HK-2 (cell line): ENCODE measurements around the gene VWA5B2.

Source experiments
- DNase-seq: peaks from one replicate; pipeline ENCODE4 v3.0.0-alpha.2; 2018; ENCODE audit not compliant: unreplicated experiment

Gene VWA5B2

DNA sequence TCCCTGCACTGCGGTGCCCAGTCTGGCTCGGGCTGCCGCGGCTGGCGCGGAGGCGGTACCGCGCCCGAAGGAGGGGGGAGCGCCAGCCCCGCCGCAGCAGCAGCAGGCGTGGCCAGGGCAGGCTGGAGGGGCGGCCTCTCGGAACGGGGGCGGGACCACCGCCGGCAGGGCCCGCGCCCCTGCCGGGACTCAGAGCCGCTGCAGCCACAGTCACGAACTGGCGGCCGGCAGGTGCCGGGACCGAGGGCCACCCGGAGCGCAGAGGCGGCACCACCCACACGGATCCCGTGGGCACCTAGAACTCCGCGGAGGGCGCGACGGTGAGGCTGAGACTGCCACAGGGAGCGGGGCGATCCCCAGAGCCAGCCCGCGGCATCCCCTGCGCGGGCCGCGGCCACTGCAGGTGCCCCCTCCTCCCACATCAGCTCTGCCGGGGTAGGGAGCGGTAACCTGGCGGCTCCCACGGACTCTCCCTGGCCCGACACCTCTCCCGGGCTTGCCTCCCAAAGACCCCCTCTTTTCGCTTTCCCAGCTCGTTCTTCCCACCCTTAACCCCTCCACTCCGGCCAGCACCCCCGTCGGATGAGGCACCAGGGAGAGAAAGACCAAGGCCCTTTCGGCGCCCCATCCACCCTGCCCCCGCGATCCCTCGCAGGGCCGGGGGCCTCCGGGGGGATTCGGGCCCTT lies at the start of gene VWA5B2:
TSS of gene VWA5B2 (plus strand) at position 192 of the 687 bp plus-strand sequence. CDS start 944 bp downstream, outside the sequence.
- DNase-seq, result peak; percentile 64

GRCh38 chr3:184180165-184180564 lies 49.2 kb upstream of the VWA5B2 start:
- peak; percentile 48 for DNase-seq

GRCh38 chr3:184181596-184181995 lies 47.8 kb upstream of the VWA5B2 start:
- DNase-seq, result no peak

GRCh38 chr3:184183679-184184078 lies 45.7 kb upstream of the VWA5B2 start:
- no peak for DNase-seq

GRCh38 chr3:184184546-184185230 lies 44.7 kb upstream of the VWA5B2 start:
- DNase-seq, result no peak

DNA sequence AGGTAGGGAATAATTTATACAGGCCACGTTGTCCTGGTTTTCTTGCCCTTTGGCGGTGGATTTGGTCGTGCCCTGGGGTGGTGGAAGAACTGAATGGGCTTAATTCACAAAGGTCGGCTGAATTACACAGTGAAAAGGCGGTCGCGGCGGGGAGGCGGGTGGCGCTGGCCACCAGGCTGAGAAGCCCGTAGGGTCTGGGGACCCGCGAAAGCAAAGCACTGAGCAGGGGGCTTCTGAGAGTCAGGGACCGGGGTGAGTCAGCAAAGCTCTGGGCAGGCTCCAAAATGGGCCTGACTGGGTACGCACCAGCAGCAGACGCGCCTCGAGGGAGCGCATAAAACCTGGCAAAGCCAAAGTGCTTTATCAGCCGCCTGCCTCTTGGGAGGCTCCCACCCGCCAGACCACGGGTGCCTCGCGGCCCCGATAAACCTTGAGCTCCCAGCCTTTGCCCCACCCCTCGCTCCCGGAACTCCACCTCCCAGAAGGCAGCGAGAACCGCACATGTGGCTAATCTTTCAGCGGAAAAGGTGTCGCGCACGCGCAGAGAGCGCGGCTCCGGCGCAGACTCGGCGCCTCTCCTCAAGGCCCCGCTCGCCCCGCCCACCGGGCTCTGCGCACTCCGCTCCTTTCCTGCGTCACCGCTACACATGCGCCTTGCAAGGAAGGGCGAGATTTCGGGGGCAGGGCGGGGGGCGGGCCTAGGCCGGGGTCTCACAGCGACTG lies 43.8 kb upstream of the VWA5B2 start:
- DNase-seq, result peak; percentile 100

- DNase-seq, result no peak
Measured at GRCh38 chr3:184186184-184186901, 43.0 kb upstream of the VWA5B2 start, which contains the start of gene ABCF3. TSS of gene ABCF3 (plus strand) at chr3:184186199. CDS start at chr3:184186208, 9 bp downstream.

DNA sequence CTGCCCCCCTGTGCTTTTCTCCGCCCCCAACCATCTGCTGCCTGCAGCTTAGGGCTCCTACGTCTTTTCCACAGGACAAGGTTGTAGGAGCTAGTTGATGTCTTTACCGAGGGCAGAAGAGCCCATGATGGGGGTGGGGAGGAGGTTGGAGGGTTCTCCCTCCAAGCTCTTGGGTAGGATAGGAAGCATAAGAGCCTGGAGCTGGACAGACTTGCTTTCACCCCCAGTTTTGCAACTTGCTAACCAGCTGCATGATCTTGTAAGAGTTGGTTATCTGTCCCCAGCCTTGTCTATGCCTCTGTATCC lies 42.5 kb upstream of the VWA5B2 start:
- DNase-seq, result no peak

GRCh38 chr3:184188080-184188479 lies 41.3 kb upstream of the VWA5B2 start:
- no peak for DNase-seq

GRCh38 chr3:184189421-184189820 lies 40.0 kb upstream of the VWA5B2 start:
- DNase-seq, result no peak

GRCh38 chr3:184192889-184193288 lies 36.5 kb upstream of the VWA5B2 start:
- no peak for DNase-seq

DNA sequence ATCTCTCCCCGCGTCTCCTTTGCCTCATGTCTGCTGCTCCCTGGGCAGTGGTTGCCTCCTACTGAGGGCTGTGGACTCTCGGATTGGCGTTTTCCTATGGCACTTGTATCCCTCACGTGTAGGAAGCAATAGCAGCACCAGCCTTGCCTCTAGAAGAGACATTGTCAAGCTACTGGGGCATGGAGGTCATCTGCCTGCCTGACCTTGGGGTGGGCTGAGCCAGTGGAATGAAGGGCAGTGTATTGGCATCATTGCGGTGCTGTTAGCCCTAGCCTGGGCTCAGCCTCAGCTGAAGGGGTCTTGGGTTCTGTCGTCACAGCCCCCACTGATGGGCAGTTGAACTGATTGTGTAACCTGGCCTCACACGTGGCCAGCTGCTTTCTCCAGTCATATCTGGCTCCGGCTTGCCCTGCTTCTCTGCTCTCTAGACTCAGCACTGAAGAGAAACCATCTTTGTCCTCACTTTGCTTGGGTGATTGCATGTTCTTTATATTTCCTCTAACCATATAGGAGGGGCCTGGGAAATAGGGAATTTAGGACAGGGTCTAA lies 35.3 kb upstream of the VWA5B2 start:
- DNase-seq, result no peak

DNA sequence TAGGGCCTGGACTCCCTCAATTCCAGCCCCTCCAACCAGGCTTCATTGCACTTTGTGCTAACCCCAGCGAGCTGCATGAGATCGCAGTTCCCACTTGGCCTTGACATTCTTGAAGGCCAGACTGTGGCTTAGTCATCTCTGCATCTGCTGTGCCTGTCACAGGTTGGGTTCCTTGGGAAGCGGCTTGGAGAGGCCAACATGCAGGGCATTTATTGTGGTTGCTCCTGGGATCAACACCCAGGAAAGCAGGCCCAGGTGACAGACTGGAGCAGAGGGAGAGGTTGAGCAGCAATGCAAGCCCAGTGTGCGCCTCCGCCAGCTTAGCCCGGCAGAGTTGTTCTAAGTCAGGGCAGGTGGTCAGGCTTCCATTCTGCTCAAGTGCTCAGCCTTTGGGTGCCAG lies 32.8 kb upstream of the VWA5B2 start:
- DNase-seq, result no peak

DNA sequence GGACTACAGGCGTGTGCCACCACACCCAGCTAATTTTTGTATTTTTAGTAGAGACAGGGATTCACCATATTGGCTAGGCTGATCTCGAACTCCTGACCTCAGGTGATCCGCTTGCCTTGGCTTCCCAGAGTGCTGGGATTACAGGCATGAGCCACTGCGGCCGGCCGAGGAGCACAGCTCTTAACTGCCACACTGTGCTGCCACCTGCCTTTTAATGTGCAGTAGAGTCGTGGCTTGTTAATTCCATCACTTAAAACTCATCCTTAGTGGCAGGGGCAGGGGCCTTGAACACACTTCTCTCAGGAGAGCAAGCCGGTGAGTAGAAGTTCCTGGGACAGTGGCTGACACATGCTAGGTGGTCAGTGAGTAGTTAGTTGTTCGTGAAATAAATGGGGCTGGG lies 30.9 kb upstream of the VWA5B2 start:
- DNase-seq, result no peak

- DNase-seq, result no peak
Measured at GRCh38 chr3:184200825-184201224, 28.6 kb upstream of the VWA5B2 start.

DNA sequence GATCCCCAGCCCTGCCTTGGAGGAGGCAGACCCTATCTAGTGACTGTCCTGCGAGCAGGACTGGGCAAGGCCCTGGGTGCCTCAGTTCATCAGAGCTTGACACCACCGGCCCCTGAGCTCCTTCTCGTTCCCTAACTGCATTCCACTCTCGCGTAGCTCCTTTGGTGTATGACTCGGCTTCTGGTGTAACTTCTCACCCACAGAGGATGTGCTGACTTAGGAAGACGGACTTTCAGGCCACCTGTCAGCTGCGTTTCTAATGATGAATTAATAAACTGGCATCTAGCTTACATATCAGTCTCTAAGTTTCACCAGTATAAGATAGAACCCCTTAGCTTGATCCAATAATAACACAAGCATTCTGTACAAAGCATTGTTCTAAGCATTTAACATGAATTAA lies 25.9 kb upstream of the VWA5B2 start:
- no peak for DNase-seq

GRCh38 chr3:184209146-184209923 lies 20.1 kb upstream of the VWA5B2 start:
- no peak for DNase-seq

DNA sequence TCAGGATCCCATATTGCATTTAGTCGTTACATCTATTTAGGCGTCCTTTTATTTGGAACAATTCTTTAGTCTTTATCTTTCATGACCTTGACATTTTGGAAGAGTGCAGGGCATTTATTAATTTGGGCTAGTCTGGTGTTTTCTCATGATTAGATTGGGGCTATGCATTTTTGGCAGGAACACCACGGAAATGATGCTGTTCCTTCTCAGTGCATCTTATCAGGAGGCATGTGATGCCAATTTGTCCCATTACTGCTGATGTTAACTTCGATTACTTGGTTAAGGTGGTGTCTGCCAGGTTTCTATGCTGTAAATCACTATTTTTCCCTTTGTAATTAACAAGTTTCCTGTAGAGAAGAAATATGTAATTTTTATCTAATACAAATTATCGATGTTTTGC lies 18.1 kb upstream of the VWA5B2 start:
- no peak for DNase-seq

- DNase-seq, result no peak
Measured at GRCh38 chr3:184211718-184212117, 17.7 kb upstream of the VWA5B2 start.

GRCh38 chr3:184218814-184219213 lies 10.6 kb upstream of the VWA5B2 start:
- DNase-seq, result no peak

DNA sequence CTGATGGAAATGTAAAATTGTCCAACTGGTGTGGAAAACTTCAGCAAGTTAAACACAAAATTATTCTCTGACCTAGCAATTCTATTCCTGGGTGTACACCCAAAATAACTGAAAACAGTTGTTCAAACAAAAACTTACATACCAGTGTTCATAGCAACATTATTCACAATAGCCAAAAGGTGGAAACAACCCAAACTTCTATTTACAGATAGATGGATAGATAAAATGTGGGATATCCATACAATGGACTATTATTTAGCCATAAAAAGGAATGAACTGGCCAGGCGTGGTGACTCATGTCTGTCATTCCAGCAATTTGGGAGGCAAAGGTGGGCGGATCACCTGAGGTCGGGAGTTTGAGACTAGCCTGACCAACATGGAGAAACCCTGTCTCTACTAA lies 6.9 kb upstream of the VWA5B2 start:
- no peak for DNase-seq
